Ovary (tissue), 3 donors: ENCODE measurements around the gene AMER2.

Experiments
- POLR2A ChIP-seq: fragments of 450-650 bp; IDR thresholded peaks from one replicate; pipeline ENCODE4 v1.6.1; 2017; ENCODE audit warnings: antibody characterized with exemption, mild to moderate bottlenecking, moderate library complexity
- TF ChIP-seq, protein P1 (sequence below), 3 donors: fragments of 450-650 bp in 2 of 3; fragments of 200-600 bp in 1 of 3; IDR thresholded peaks; one replicate each; pipeline versions ENCODE4 v1.5.1 to v1.8.0; 2016 to 2022; ENCODE audit warnings: antibody characterized with exemption in 3 of 3, mild to moderate bottlenecking in 1 of 3
- donor health status: DM: no; HTN: no; CAD: no.

DNA sequence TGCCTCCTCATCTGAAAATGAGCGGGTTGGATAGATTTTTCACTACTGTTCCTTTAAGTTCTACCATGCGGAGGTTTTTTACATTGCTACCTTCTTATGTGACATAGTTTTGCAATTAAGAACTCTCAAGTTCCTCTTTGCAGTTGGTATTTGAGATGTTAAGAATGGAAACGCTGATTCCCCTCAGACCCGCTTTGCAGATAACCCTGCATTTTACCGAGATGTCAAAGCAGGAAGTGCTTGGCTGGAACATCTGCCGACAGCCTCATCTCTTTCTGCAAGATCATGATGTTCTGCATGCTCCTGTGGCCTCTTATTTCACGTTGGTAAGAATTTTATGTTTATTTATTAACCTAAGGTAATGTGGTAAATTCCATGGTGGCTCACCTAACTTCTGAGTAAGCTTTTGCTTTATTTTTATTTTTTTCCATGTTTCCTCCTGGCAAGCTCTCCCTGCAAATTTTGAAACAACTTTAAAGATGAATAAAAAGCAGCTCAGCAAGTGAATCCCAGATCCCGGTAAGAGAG lies 53.6 kb downstream of the AMER2 start:
- TF ChIP-seq, protein P1, sequence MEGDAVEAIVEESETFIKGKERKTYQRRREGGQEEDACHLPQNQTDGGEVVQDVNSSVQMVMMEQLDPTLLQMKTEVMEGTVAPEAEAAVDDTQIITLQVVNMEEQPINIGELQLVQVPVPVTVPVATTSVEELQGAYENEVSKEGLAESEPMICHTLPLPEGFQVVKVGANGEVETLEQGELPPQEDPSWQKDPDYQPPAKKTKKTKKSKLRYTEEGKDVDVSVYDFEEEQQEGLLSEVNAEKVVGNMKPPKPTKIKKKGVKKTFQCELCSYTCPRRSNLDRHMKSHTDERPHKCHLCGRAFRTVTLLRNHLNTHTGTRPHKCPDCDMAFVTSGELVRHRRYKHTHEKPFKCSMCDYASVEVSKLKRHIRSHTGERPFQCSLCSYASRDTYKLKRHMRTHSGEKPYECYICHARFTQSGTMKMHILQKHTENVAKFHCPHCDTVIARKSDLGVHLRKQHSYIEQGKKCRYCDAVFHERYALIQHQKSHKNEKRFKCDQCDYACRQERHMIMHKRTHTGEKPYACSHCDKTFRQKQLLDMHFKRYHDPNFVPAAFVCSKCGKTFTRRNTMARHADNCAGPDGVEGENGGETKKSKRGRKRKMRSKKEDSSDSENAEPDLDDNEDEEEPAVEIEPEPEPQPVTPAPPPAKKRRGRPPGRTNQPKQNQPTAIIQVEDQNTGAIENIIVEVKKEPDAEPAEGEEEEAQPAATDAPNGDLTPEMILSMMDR (IDR thresholded peaks at IDR 0.05), result no peak
- TF ChIP-seq POLR2A, result no peak
